Mucosa of descending colon (tissue), 3 donors: Measurements from ENCODE around the gene TYMP. TPM values are rescaled to one million over a fixed set of nuclear protein-coding genes. Genes with fewer than 3 reads are reported as not detected.

ENCODE experiments used
- ATAC-seq: fragments of 200-7000 bp; cut with Tn5 transposase; one replicate; pipeline ENCODE4 v1.9.1; 2020; ENCODE audit warnings: mild to moderate bottlenecking, moderate library complexity
- DNase-seq, 3 donors: peaks; one replicate each; pipeline ENCODE4 v3.0.0-alpha.2; 2020
- H3K36me3 ChIP-seq: fragments of 200-600 bp; one replicate; pipeline ENCODE4 v1.8.0; 2021; ENCODE audit warnings: low read depth, mild to moderate bottlenecking
- H3K4me1 ChIP-seq: fragments of 200-600 bp; one replicate; pipeline ENCODE4 v1.8.0; 2021; ENCODE audit warnings: low read depth, mild to moderate bottlenecking
- H3K4me3 ChIP-seq: fragments of 200-600 bp; one replicate; pipeline ENCODE4 v1.8.0; 2021; ENCODE audit warnings: mild to moderate bottlenecking
- H3K9me3 ChIP-seq: fragments of 200-600 bp; one replicate; pipeline ENCODE4 v1.8.0; 2021; ENCODE audit warnings: mild to moderate bottlenecking
- CTCF ChIP-seq: fragments of 200-600 bp; IDR thresholded peaks from one replicate; pipeline ENCODE4 v1.8.0; 2022; ENCODE audit warnings: antibody characterized with exemption, mild to moderate bottlenecking
- intact Hi-C, 2 donors: fragments of 100-400 bp; cut with DNase I in 1 of 2; cut with micrococcal nuclease in 1 of 2; formaldehyde crosslinking; loops; one replicate each; pipeline versions ENCODE4 v1.11.0 to v1.11.1; 2022; cut with DNase I, micrococcal nuclease
- total RNA-seq, 3 donors: library from RNA; stranded (reverse); fragmentation: NEBNext Ultra II Directional in 2 of 3; extraction: Animal tissue kit (Norgen Biotek cat#: 25700) in 2 of 3; gene quantifications; one replicate each; pipeline versions ENCODE4 v1.2.1 to v1.2.4, GENCODE V29; 2021 to 2023
- donor health status: DM: no; HTN: no; CAD: no; lungs with moderate emphysema.
- donor health status: DM: no; HTN: no; CAD: no.
- donor health status: DM: no; HTN: yes; CAD: no.

TYMP gene
- total RNA-seq, 3 donors from 2014 or later, result 27.7 to 88.7 (median 34.8) TPM

- ATAC-seq (no peak), DNase-seq (no peak)
- no peaks in the 10 kb centered on the region for H3K36me3 ChIP-seq
- H3K4me3 ChIP-seq, result peak overlapping the region; percentile 36
- H3K9me3 ChIP-seq, result no peaks in the 10 kb centered on the region
- H3K4me1 ChIP-seq, result peaks cover 37% of the 10 kb centered on the region
- no peak for TF ChIP-seq CTCF
- intact Hi-C loops, result loop anchor here in 1 of 2 donors (5.0 kb wide), 1 partner anchor 93 kb away; no protein-coding TSS in a partner anchor
Measured at GRCh38 chr22:50529416-50529896, 356 bp downstream of the TYMP start.

- Histone ChIP-seq H3K36me3 (no peaks in the 10 kb centered on the region), H3K4me1 (peaks cover 43% of the 10 kb centered on the region), H3K9me3 (no peaks in the 10 kb centered on the region), H3K4me3 (no peak overlapping the region)
- DNase-seq, result peak in 1 of 3 donors; percentile 57
- TF ChIP-seq CTCF, result no peak
- intact Hi-C loops, result loop anchor here in 1 of 2 donors (5.0 kb wide), 1 partner anchor 93 kb away; no protein-coding TSS in a partner anchor
- no peak for ATAC-seq
Measured at GRCh38 chr22:50528682-50529415, 963 bp downstream of the TYMP start.

GRCh38 chr22:50527921-50528681, 1.7 kb downstream of the TYMP start:
- no peak for TF ChIP-seq CTCF
- ATAC-seq, result no peak
- DNase-seq, result peak in 2 of 3 donors; percentile 35 to 56
- intact Hi-C loops, result loop anchor here in 1 of 2 donors (5.0 kb wide), 1 partner anchor 94 kb away; no protein-coding TSS in a partner anchor
- Histone ChIP-seq H3K36me3 (peaks cover 4% of the 10 kb centered on the region), H3K9me3 (no peaks in the 10 kb centered on the region), H3K4me3 (no peak overlapping the region), H3K4me1 (peaks cover 48% of the 10 kb centered on the region)

GRCh38 chr22:50526834-50527801, 2.7 kb downstream of the TYMP start:
- no peak for TF ChIP-seq CTCF
- no peak for ATAC-seq
- DNase-seq, result peak; percentile 69 to 82 (median 73)
- peaks cover 49% of the 10 kb centered on the region for H3K4me1 ChIP-seq
- H3K36me3 ChIP-seq, result peaks cover 7% of the 10 kb centered on the region
- intact Hi-C loops, result loop anchor here in 1 of 2 donors (5.0 kb wide), 1 partner anchor 95 kb away; no protein-coding TSS in a partner anchor
- no peaks in the 10 kb centered on the region for H3K9me3 ChIP-seq
- no peak overlapping the region for H3K4me3 ChIP-seq
